HL-60 (cell line): Measurements from ENCODE around the gene SLC22A31.
"Not testable (repeated sequence)": the region's sequence is repeated elsewhere in the genome, so short reads cannot be mapped to it uniquely, and the experiment has no call there.

Experiments used
- GABPA ChIP-seq: IDR thresholded peaks from 2 replicates; pipeline ENCODE4 v1.6.1; 2012; ENCODE audit warnings: low read depth
- POLR2AphosphoS5 ChIP-seq: IDR thresholded peaks from 2 replicates; pipeline ENCODE4 v1.6.1; 2012; ENCODE audit warnings: low read depth
- REST ChIP-seq: IDR thresholded peaks from 2 replicates; pipeline ENCODE4 v1.6.1; 2012; ENCODE audit warnings: low read depth; ENCODE audit not compliant: insufficient replicate concordance
- TF ChIP-seq, protein P1 (sequence below): IDR thresholded peaks from one replicate; pipeline ENCODE4 v1.5.1; 2011; ENCODE audit warnings: low read length, control low read depth, inconsistent platforms; ENCODE audit not compliant: insufficient read depth

DNA sequence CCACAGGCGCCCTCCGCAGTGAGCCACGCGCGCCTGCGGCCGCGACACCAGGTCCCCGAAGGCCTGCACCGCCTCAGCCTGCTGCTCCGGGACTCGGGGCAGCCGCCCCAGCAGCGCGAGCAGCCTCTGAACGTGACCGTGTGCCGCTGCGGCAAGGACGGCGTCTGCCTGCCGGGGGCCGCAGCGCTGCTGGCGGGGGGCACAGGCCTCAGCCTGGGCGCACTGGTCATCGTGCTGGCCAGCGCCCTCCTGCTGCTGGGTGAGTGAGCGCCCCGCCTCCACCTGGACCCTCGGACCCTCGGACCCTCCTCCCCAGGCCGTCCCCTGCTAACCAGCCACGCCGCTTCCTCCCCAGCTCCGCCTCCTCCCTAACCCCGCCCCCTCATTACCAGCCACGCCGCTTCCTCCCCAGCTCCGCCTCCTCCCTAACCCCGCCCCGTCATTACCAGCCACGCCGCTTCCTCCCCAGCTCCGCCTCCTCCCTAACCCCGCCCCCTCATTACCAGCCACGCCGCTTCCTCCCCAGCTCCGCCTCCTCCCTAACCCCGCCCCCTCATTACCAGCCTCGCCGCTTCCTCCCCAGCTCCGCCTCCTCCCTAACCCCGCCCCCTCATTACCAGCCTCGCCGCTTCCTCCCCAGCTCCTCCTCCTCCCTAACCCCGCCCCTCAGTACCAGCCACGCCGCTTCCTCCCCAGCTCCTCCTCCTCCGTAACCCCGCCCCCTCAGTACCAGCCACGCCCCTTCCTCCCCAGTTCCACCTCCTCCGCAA is 8.0 kb downstream of the SLC22A31 start:
- TF ChIP-seq, protein P1, sequence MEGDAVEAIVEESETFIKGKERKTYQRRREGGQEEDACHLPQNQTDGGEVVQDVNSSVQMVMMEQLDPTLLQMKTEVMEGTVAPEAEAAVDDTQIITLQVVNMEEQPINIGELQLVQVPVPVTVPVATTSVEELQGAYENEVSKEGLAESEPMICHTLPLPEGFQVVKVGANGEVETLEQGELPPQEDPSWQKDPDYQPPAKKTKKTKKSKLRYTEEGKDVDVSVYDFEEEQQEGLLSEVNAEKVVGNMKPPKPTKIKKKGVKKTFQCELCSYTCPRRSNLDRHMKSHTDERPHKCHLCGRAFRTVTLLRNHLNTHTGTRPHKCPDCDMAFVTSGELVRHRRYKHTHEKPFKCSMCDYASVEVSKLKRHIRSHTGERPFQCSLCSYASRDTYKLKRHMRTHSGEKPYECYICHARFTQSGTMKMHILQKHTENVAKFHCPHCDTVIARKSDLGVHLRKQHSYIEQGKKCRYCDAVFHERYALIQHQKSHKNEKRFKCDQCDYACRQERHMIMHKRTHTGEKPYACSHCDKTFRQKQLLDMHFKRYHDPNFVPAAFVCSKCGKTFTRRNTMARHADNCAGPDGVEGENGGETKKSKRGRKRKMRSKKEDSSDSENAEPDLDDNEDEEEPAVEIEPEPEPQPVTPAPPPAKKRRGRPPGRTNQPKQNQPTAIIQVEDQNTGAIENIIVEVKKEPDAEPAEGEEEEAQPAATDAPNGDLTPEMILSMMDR, result not testable (repeated sequence)
- not testable (repeated sequence) for TF ChIP-seq POLR2AphosphoS5, REST, GABPA
